NT2/D1 (cell line): Measurements from ENCODE around the gene INVS.

ENCODE experiments used
- YY1 ChIP-seq: IDR thresholded peaks from 2 replicates; pipeline ENCODE4 v1.6.1; 2011; ENCODE audit not compliant: insufficient read length, insufficient read depth
- ZNF274 ChIP-seq: IDR thresholded peaks from 2 replicates; pipeline ENCODE4 v1.6.1; 2011; ENCODE audit warnings: mild to moderate bottlenecking, low read depth, low read length

DNA sequence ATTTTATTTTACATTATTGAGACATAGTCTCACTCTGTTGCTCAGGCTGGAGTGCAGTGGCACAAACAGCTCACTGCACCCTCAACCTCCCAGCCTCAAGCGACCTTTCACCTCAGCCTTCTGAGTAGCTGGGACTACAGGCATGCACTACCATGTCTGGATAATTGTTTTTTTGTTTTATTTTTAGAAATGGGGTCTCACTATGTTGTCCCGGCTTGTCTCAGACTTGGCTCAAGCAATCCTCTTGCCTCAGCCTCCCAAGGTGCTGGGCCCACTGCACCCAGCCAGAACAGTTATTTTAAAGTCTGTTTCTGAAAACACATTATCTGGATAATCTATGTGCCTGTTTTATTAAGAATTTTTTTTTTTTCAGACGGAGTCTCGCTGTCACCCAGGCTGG is 191.7 kb downstream of the INVS start:
- TF ChIP-seq ZNF274 (no peak), YY1 (no peak)
